Measurements from ENCODE around the gene SEC14L6. TPM values are rescaled to one million over a fixed set of nuclear protein-coding genes. Genes with fewer than 3 reads are reported as not detected.

Gene SEC14L6
- total RNA-seq, 2 experiments from 2014 or later, result 0.08 TPM; not detected in 1

Other genes starting within 250 kb of the SEC14L6 start
- 10 to 100 TPM; 54.0 to 54.2 TPM for gene TBC1D10A, start 219.8 kb downstream of the SEC14L6 start, total RNA-seq
- gene SF3A1, start 189.8 kb downstream of the SEC14L6 start, total RNA-seq, result 100 to 1,000 TPM; 220 to 233 TPM
- gene CCDC157, start 189.7 kb downstream of the SEC14L6 start, total RNA-seq, result 1 to 10 TPM; 4.0 to 4.7 TPM
- 10 to 100 TPM; 11.1 to 11.3 TPM for gene RNF215, start 159.3 kb downstream of the SEC14L6 start, total RNA-seq
- 1 to 10 TPM; 9.9 TPM for gene SEC14L2, start 149.7 kb downstream of the SEC14L6 start, total RNA-seq
- 10 to 100 TPM; 63.3 to 64.8 TPM for gene MTFP1, start 121.0 kb downstream of the SEC14L6 start, total RNA-seq
- not detected for gene SEC14L3, start 74.7 kb downstream of the SEC14L6 start, total RNA-seq
- not detected for gene SEC14L4, start 41.0 kb downstream of the SEC14L6 start, total RNA-seq
- gene GAL3ST1, start 27.9 kb upstream of the SEC14L6 start, total RNA-seq, result under 1 TPM; 0.44 to 0.68 TPM
- gene PES1, start 45.2 kb upstream of the SEC14L6 start, total RNA-seq, result 10 to 100 TPM; 51.2 to 57.1 TPM
- gene TCN2, start 60.4 kb upstream of the SEC14L6 start, total RNA-seq, result under 1 TPM; 0.28 to 0.94 TPM
- 1 to 10 TPM; 1.5 to 2.4 TPM for gene SLC35E4, start 89.0 kb upstream of the SEC14L6 start, total RNA-seq
- gene DUSP18, start 121.1 kb upstream of the SEC14L6 start, total RNA-seq, result 10 to 100 TPM; 10.5 to 12.8 TPM
- under 1 TPM; 0.45 to 0.61 TPM for gene OSBP2, start 148.1 kb upstream of the SEC14L6 start, total RNA-seq

All from activated naive CD8-positive, alpha-beta T cell treated with anti-CD3 and anti-CD28 coated beads, Interleukin-2, amount 10 ng/mL, durations not matched to agents 7 days and 5 days (primary cell).